ENCODE results near the gene NAMPT. TPM values are rescaled to one million over a fixed set of nuclear protein-coding genes. Genes with fewer than 3 reads are reported as not detected.

Gene NAMPT
- total RNA-seq, 1 experiment from 2014 or later, result 80.8 TPM

GRCh38 chr7:106277976-106278375 is 6.8 kb downstream of the NAMPT start:
- no peaks in the 10 kb centered on the region for H3K27me3 ChIP-seq (ENCODE audit: control insufficient read depth, insufficient read depth, low read length)
- no peak for DNase-seq (ENCODE audit: low read depth, low spot score)
- H3K9me3 ChIP-seq (ENCODE audit: control insufficient read depth, insufficient read depth, low read depth, low read length), result no peaks in the 10 kb centered on the region
- ChIA-PET CTCF (no interaction called here), POLR2A (interaction anchor here (0.5 kb wide), 1 partner anchor 518 kb away, joined by 4 read pairs; no protein-coding TSS in a partner anchor)
- no peak for ATAC-seq
- H3K4me3 ChIP-seq (ENCODE audit: low read depth in 2 of 2, low read length in 2 of 2), result no peak overlapping the region
- peaks cover 14% of the 10 kb centered on the region for H3K36me3 ChIP-seq (ENCODE audit: control insufficient read depth, insufficient read depth, low read length)
- H3K4me1 ChIP-seq (ENCODE audit: control insufficient read depth, insufficient read depth, low read length), result peaks cover 9% of the 10 kb centered on the region
- intact Hi-C loops (cut with micrococcal nuclease; ENCODE audit: unreplicated experiment), result no loop called here
- in situ Hi-C loops (cut with HindIII; ENCODE audit: low pct_unique_long_range_greater_than_20kb, low sequenced_read_pairs), result no loop called here
- BruUV-seq (replicated peaks), result no TSS peak
- TF ChIP-seq, protein P1, sequence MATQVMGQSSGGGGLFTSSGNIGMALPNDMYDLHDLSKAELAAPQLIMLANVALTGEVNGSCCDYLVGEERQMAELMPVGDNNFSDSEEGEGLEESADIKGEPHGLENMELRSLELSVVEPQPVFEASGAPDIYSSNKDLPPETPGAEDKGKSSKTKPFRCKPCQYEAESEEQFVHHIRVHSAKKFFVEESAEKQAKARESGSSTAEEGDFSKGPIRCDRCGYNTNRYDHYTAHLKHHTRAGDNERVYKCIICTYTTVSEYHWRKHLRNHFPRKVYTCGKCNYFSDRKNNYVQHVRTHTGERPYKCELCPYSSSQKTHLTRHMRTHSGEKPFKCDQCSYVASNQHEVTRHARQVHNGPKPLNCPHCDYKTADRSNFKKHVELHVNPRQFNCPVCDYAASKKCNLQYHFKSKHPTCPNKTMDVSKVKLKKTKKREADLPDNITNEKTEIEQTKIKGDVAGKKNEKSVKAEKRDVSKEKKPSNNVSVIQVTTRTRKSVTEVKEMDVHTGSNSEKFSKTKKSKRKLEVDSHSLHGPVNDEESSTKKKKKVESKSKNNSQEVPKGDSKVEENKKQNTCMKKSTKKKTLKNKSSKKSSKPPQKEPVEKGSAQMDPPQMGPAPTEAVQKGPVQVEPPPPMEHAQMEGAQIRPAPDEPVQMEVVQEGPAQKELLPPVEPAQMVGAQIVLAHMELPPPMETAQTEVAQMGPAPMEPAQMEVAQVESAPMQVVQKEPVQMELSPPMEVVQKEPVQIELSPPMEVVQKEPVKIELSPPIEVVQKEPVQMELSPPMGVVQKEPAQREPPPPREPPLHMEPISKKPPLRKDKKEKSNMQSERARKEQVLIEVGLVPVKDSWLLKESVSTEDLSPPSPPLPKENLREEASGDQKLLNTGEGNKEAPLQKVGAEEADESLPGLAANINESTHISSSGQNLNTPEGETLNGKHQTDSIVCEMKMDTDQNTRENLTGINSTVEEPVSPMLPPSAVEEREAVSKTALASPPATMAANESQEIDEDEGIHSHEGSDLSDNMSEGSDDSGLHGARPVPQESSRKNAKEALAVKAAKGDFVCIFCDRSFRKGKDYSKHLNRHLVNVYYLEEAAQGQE (IDR thresholded peaks at IDR 0.05; ENCODE audit: insufficient read depth in 1 of 2, low read depth in 2 of 2, low read length in 1 of 2), result no peak
- no peak for TF ChIP-seq SIN3A (IDR thresholded peaks at IDR 0.05; ENCODE audit: borderline replicate concordance, insufficient read depth, low read depth, low read length)
- TF ChIP-seq, protein P2, sequence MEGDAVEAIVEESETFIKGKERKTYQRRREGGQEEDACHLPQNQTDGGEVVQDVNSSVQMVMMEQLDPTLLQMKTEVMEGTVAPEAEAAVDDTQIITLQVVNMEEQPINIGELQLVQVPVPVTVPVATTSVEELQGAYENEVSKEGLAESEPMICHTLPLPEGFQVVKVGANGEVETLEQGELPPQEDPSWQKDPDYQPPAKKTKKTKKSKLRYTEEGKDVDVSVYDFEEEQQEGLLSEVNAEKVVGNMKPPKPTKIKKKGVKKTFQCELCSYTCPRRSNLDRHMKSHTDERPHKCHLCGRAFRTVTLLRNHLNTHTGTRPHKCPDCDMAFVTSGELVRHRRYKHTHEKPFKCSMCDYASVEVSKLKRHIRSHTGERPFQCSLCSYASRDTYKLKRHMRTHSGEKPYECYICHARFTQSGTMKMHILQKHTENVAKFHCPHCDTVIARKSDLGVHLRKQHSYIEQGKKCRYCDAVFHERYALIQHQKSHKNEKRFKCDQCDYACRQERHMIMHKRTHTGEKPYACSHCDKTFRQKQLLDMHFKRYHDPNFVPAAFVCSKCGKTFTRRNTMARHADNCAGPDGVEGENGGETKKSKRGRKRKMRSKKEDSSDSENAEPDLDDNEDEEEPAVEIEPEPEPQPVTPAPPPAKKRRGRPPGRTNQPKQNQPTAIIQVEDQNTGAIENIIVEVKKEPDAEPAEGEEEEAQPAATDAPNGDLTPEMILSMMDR (IDR thresholded peaks at IDR 0.05), result no peak
- TF ChIP-seq POLR2AphosphoS5 (IDR thresholded peaks at IDR 0.05; ENCODE audit: low read depth, low read length), result no peak
- no peak for TF ChIP-seq TCF7L2 (IDR thresholded peaks at IDR 0.05; ENCODE audit: low read depth, low read length)
- H3K27ac ChIP-seq (ENCODE audit: low read length), result no peak overlapping the region

- no peaks in the 10 kb centered on the region for H3K4me1 ChIP-seq (ENCODE audit: control insufficient read depth, insufficient read depth, low read length)
- no peaks in the 10 kb centered on the region for H3K27me3 ChIP-seq (ENCODE audit: control insufficient read depth, insufficient read depth, low read length)
- CTCF ChIA-PET, result no interaction called here
- ATAC-seq (no peak), DNase-seq (ENCODE audit: low read depth, low spot score) (no peak)
- H3K9me3 ChIP-seq (ENCODE audit: control insufficient read depth, insufficient read depth, low read depth, low read length), result no peaks in the 10 kb centered on the region
- no peak overlapping the region for H3K27ac ChIP-seq (ENCODE audit: low read length)
- TF ChIP-seq TCF7L2 (IDR thresholded peaks at IDR 0.05; ENCODE audit: low read depth, low read length) (no peak), POLR2AphosphoS5 (IDR thresholded peaks at IDR 0.05; ENCODE audit: low read depth, low read length) (no peak)
- TF ChIP-seq, protein P1 (IDR thresholded peaks at IDR 0.05; ENCODE audit: insufficient read depth in 1 of 2, low read depth in 2 of 2, low read length in 1 of 2), result no peak
- in situ Hi-C loops (cut with HindIII; ENCODE audit: low pct_unique_long_range_greater_than_20kb, low sequenced_read_pairs), result no loop called here
- H3K36me3 ChIP-seq (ENCODE audit: control insufficient read depth, insufficient read depth, low read length), result peaks cover 26% of the 10 kb centered on the region
- BruUV-seq (replicated peaks), result no TSS peak
- POLR2A ChIA-PET, result no interaction called here
- no peak overlapping the region for H3K4me3 ChIP-seq (ENCODE audit: low read depth in 2 of 2, low read length in 2 of 2)
- intact Hi-C loops (cut with micrococcal nuclease; ENCODE audit: unreplicated experiment), result no loop called here
These were observed 8.3 kb downstream of the NAMPT start for GRCh38 chr7:106276513-106276912.
